ENCODE measurements around the gene TUBA8. TPM values are rescaled to one million over a fixed set of nuclear protein-coding genes. Genes with fewer than 3 reads are reported as not detected.
"Not testable (repeated sequence)": the region's sequence is repeated elsewhere in the genome, so short reads cannot be mapped to it uniquely, and the experiment has no call there.

Gene TUBA8
- total RNA-seq, 4 donors from 2014 or later = 7.5 to 16.5 (median 14.0) TPM

- no peak for DNase-seq (ENCODE audit: extremely low spot score)
- 96% methylated on average over 4 of the region's 8 CpGs for WGBS
- intact Hi-C loops (cut with DNase I) = no loop called here
- Histone ChIP-seq H3K4me3 (no peak overlapping the region), H3K9me3 (no peaks in the 10 kb centered on the region), H3K27me3 (no peaks in the 10 kb centered on the region), H3K36me3 (peaks cover 0 to 11% (median 0%) of the 10 kb centered on the region in 4 donors), H3K4me1 (peaks cover 17 to 29% (median 23%) of the 10 kb centered on the region in 4 donors), H3K27ac (replicated peaks in 1 of 4) (no peak overlapping the region)
- no peak for TF ChIP-seq POLR2A (IDR thresholded peaks at IDR 0.05; ENCODE audit: low read depth)
- TF ChIP-seq, protein P1, sequence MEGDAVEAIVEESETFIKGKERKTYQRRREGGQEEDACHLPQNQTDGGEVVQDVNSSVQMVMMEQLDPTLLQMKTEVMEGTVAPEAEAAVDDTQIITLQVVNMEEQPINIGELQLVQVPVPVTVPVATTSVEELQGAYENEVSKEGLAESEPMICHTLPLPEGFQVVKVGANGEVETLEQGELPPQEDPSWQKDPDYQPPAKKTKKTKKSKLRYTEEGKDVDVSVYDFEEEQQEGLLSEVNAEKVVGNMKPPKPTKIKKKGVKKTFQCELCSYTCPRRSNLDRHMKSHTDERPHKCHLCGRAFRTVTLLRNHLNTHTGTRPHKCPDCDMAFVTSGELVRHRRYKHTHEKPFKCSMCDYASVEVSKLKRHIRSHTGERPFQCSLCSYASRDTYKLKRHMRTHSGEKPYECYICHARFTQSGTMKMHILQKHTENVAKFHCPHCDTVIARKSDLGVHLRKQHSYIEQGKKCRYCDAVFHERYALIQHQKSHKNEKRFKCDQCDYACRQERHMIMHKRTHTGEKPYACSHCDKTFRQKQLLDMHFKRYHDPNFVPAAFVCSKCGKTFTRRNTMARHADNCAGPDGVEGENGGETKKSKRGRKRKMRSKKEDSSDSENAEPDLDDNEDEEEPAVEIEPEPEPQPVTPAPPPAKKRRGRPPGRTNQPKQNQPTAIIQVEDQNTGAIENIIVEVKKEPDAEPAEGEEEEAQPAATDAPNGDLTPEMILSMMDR (IDR thresholded peaks at IDR 0.05) = no peak
- no peak for TF ChIP-seq POLR2AphosphoS5 (IDR thresholded peaks at IDR 0.05)
- no peak for TF ChIP-seq EP300 (IDR thresholded peaks at IDR 0.05)
Observed at GRCh38 chr22:18154821-18155390, 44.3 kb downstream of the TUBA8 start.

- DNase-seq (ENCODE audit: extremely low spot score); H3K9me3 ChIP-seq; H3K27ac ChIP-seq (replicated peaks in 1 of 4); H3K4me3 ChIP-seq; H3K27me3 ChIP-seq; intact Hi-C loops (cut with DNase I): not testable (repeated sequence)
- 97% methylated on average over 13 of the region's 34 CpGs for WGBS
- Histone ChIP-seq H3K36me3 (peaks cover 0 to 11% (median 0%) of the 10 kb centered on the region in 4 donors), H3K4me1 (peaks cover 14 to 25% (median 20%) of the 10 kb centered on the region in 4 donors)
Observed at GRCh38 chr22:18155546-18155945, 44.9 kb downstream of the TUBA8 start.

GRCh38 chr22:18156878-18157713 lies 46.5 kb downstream of the TUBA8 start:
- peaks cover 12 to 19% (median 15%) of the 10 kb centered on the region in 4 donors for H3K4me1 ChIP-seq
- H3K36me3 ChIP-seq = peaks cover 0 to 11% (median 0%) of the 10 kb centered on the region in 4 donors
- H3K27me3 ChIP-seq = no peaks in the 10 kb centered on the region
- peak overlapping the region; percentile 1 to 68 (median 46) for H3K27ac ChIP-seq (replicated peaks in 1 of 4)
- no peak overlapping the region for H3K4me3 ChIP-seq
- 32% methylated on average over 15 of the region's 24 CpGs for WGBS
- H3K9me3 ChIP-seq = no peaks in the 10 kb centered on the region
- intact Hi-C loops (cut with DNase I) = no loop called here
- TF ChIP-seq, protein P1 (IDR thresholded peaks at IDR 0.05) = peak; percentile 70 to 82 (median 75)
- TF ChIP-seq EP300 (IDR thresholded peaks at IDR 0.05) (no peak), POLR2AphosphoS5 (IDR thresholded peaks at IDR 0.05) (peak in 1 of 2 donors; percentile 41), POLR2A (IDR thresholded peaks at IDR 0.05; ENCODE audit: low read depth) (no peak)
- DNase-seq (ENCODE audit: extremely low spot score) = no peak

DNA sequence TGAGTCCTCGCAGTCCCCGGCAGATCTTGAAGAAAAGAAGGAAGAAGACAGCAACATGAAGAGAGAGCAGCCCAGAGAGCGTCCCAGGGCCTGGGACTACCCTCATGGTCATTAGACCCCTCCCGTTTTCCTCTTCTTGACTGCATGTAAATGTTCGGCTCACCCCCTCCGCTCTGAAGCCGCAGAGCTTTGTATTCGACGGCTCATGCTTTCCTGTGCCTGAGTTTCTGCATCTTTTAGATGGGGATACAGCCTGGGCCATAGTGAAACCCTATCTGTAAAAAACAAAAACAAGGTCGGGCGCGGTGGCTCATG lies 47.1 kb downstream of the TUBA8 start:
- Histone ChIP-seq H3K9me3 (no peaks in the 10 kb centered on the region), H3K27me3 (no peaks in the 10 kb centered on the region), H3K4me1 (peaks cover 8 to 19% (median 14%) of the 10 kb centered on the region in 4 donors), H3K36me3 (peaks cover 0 to 11% (median 0%) of the 10 kb centered on the region in 4 donors), H3K4me3 (no peak overlapping the region), H3K27ac (replicated peaks in 1 of 4) (peak overlapping the region; percentile 1 to 68 (median 46))
- intact Hi-C loops (cut with DNase I) = no loop called here
- 80% methylated on average over 11 of the region's 12 CpGs for WGBS
- no peak for TF ChIP-seq EP300 (IDR thresholded peaks at IDR 0.05)
- no peak for TF ChIP-seq POLR2AphosphoS5 (IDR thresholded peaks at IDR 0.05)
- no peak for TF ChIP-seq POLR2A (IDR thresholded peaks at IDR 0.05; ENCODE audit: low read depth)
- TF ChIP-seq, protein P1 (IDR thresholded peaks at IDR 0.05) = no peak
- no peak for DNase-seq (ENCODE audit: extremely low spot score)

- DNase-seq (ENCODE audit: extremely low spot score); H3K27me3 ChIP-seq; H3K4me3 ChIP-seq; H3K9me3 ChIP-seq; intact Hi-C loops (cut with DNase I); H3K27ac ChIP-seq (replicated peaks in 1 of 4): not testable (repeated sequence)
- peaks cover 7 to 19% (median 14%) of the 10 kb centered on the region in 4 donors for H3K4me1 ChIP-seq
- peaks cover 0 to 14% (median 0%) of the 10 kb centered on the region in 4 donors for H3K36me3 ChIP-seq
- 93% methylated on average over 8 of the region's 8 CpGs for whole genome bisulfite sequencing
Observed at GRCh38 chr22:18160641-18161040, 50.0 kb downstream of the TUBA8 start.

DNA sequence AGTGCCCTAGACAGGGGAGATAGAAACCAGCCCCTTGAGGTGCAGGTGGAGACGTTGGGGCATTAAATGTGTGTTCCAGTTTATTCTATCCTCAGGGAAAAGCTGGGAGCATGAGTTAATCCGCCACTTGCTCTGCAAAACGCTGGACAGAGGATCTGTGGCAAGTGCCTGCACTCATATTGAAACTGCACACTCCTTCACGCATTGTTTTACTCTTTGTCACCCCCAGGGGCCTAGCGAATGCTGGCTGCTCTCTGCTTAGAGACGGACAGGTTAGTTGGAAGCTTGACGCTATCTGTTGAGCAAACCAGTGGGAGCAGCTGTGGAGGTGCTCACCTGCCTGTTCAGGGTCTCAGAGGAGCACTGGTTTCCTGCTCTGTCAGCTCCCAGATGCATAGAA lies 53.2 kb downstream of the TUBA8 start:
- 84% methylated on average over 6 of the region's 7 CpGs for WGBS
- intact Hi-C loops (cut with DNase I); H3K4me3 ChIP-seq; H3K4me1 ChIP-seq; H3K27me3 ChIP-seq; H3K27ac ChIP-seq (replicated peaks in 1 of 4); DNase-seq (ENCODE audit: extremely low spot score); H3K9me3 ChIP-seq: not testable (repeated sequence)
- peaks cover 0 to 20% (median 10%) of the 10 kb centered on the region in 4 donors for H3K36me3 ChIP-seq

DNA sequence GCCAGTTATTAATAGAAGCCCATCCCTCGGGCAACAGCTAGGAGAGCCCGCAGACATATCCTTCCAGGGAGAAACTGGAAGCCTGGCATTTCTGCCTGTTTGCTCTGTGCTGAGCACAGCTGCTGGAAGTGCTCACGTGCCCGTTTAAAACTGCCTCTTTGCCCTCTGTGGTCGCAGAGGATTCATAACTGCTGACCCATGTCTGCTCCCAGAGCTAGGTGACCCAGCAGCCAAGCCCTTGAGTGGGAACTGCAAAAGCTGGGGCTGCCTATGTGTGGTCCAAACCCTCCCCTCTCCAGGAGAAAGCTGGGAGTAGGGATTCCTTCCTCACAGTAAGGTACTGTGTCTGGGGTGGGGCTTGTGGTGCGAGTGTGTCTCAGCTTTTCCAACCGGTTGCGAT lies 54.0 kb downstream of the TUBA8 start:
- H3K27ac ChIP-seq (replicated peaks in 1 of 4); DNase-seq (ENCODE audit: extremely low spot score); H3K27me3 ChIP-seq; H3K9me3 ChIP-seq; intact Hi-C loops (cut with DNase I); H3K4me1 ChIP-seq; H3K4me3 ChIP-seq: not testable (repeated sequence)
- WGBS = 100% methylated on average over 1 of the region's 8 CpGs
- peaks cover 0 to 28% (median 16%) of the 10 kb centered on the region in 4 donors for H3K36me3 ChIP-seq

DNA sequence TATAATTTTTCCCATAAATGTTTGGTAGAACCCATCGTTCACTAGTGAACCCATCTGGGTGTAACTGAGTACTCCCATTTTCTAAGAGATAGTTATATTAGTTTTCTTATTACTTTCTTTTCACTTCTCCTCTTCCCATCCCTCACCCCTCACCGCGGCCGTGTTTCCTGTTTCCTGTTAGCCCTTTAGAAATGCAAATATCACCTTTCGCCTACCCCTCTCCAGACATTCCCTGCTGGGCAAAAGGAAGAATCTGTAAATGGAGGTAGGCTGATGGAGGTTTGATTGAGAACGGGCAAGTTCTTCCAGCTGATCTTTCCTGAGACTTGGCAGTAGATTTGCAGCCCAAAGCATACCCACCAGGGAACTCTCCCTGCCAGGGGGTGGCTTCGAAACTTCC lies 54.7 kb downstream of the TUBA8 start:
- H3K9me3 ChIP-seq; H3K27me3 ChIP-seq; intact Hi-C loops (cut with DNase I); H3K4me3 ChIP-seq; H3K4me1 ChIP-seq; H3K27ac ChIP-seq (replicated peaks in 1 of 4); DNase-seq (ENCODE audit: extremely low spot score): not testable (repeated sequence)
- 56% methylated on average over 2 of the region's 7 CpGs for WGBS
- H3K36me3 ChIP-seq = peaks cover 0 to 33% (median 18%) of the 10 kb centered on the region in 4 donors

GRCh38 chr22:18170284-18170683 lies 59.7 kb downstream of the TUBA8 start:
- intact Hi-C loops (cut with DNase I) = not testable (repeated sequence)

More at GRCh38 chr22:18170284-18170683, 59.7 kb downstream of the TUBA8 start:
- not testable (repeated sequence) for H3K4me3 ChIP-seq; H3K4me1 ChIP-seq; H3K27ac ChIP-seq (replicated peaks in 1 of 4); H3K27me3 ChIP-seq; H3K9me3 ChIP-seq; DNase-seq (ENCODE audit: extremely low spot score)
- peaks cover 0 to 45% (median 22%) of the 10 kb centered on the region in 4 donors for H3K36me3 ChIP-seq
- WGBS = 86% methylated on average over 11 of the region's 17 CpGs

Measured in esophagus muscularis mucosa (tissue), 4 donors.